ENCODE data around the gene GGA2.

Gene GGA2

DNA sequence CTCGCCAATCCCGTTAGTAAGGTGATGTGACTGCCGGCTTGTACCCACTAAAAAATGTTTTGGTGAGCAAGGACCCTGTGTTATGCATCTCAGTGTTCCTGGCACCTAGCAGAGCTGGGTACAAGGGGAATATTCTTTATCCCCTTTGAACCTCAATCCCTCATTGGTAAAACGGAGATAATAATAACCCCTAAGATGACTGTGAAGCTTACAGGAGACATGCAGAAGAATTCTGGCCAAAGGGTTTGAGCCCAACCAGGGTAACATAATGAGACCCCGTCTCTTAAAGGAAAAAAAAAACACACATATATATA is 896 bp downstream of the GGA2 start:
- TF ChIP-seq, protein P1, sequence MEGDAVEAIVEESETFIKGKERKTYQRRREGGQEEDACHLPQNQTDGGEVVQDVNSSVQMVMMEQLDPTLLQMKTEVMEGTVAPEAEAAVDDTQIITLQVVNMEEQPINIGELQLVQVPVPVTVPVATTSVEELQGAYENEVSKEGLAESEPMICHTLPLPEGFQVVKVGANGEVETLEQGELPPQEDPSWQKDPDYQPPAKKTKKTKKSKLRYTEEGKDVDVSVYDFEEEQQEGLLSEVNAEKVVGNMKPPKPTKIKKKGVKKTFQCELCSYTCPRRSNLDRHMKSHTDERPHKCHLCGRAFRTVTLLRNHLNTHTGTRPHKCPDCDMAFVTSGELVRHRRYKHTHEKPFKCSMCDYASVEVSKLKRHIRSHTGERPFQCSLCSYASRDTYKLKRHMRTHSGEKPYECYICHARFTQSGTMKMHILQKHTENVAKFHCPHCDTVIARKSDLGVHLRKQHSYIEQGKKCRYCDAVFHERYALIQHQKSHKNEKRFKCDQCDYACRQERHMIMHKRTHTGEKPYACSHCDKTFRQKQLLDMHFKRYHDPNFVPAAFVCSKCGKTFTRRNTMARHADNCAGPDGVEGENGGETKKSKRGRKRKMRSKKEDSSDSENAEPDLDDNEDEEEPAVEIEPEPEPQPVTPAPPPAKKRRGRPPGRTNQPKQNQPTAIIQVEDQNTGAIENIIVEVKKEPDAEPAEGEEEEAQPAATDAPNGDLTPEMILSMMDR (IDR thresholded peaks at IDR 0.05; ENCODE audit: low read length, missing control alignments): no peak
- H3K4me3 ChIP-seq (replicated peaks; ENCODE audit: low read depth, low read length): peak overlapping the region; percentile 63
- DNase-seq (ENCODE audit: low read depth): no peak

DNA sequence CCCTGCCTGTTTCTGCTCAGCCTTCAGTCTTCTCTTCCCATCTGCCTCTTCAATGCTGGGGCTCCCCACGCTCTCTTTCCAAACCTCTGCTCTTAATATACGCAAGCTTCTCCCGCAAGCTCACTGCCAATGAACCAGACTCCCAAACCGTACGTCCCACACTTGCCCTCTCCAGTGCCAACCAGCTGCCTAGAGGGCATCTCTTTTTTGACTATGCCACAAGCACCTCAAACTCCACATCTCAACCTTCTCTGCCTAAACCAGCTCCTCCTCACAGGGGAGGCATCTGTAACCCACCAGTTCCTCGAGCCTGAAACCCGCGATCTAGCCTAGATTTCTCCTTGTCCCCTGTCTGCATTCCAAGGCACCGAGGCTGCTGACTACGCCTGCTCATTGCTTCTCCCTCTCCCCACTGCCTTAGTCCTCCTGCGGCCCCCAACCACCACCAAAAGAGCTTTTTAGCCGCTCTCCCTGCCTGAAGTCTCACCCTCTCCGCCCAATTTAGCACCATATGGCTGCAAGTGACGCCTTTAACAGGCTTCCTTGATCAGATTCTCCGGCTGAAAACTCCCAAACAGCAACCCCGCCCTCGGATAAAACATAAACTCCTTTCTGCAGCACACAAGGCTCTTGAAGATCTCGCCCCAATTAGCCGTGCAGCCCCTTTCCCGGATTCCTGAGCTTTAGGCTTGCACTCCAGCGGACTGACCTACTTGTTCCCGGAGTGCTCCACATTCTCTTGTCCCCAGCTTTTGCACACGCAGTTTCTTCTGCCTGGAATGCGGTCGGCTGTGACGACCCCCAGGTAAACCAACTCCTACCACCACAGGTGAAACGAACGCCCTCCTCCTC is 1.5 kb downstream of the GGA2 start:
- H3K4me3 ChIP-seq (replicated peaks; ENCODE audit: low read depth, low read length): peak overlapping the region; percentile 63
- TF ChIP-seq, protein P1 (IDR thresholded peaks at IDR 0.05; ENCODE audit: low read length, missing control alignments): no peak
- DNase-seq (ENCODE audit: low read depth): peak; percentile 22

DNA sequence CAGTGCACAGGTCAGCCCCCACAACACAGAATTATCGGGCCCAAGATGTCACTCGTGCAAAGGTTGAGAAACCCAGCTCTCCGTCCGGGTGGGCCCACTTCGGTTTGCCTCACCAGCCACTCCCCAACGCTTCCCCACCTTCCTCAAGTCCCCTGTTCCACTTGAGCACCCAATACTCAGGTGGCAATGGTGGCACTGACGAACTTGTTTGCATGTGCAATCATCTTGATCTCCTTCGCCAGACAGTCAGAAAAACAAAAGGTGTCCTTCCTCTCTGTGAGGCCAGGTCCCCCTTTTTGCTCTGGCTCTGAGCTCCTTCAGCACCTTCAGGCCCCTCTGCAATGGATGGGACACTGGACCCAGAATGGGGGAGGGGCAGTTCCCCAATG is 3.7 kb downstream of the GGA2 start:
- TF ChIP-seq, protein P1 (IDR thresholded peaks at IDR 0.05; ENCODE audit: low read length, missing control alignments): no peak
- H3K4me3 ChIP-seq (replicated peaks; ENCODE audit: low read depth, low read length): no peak overlapping the region
- DNase-seq (ENCODE audit: low read depth): no peak

DNA sequence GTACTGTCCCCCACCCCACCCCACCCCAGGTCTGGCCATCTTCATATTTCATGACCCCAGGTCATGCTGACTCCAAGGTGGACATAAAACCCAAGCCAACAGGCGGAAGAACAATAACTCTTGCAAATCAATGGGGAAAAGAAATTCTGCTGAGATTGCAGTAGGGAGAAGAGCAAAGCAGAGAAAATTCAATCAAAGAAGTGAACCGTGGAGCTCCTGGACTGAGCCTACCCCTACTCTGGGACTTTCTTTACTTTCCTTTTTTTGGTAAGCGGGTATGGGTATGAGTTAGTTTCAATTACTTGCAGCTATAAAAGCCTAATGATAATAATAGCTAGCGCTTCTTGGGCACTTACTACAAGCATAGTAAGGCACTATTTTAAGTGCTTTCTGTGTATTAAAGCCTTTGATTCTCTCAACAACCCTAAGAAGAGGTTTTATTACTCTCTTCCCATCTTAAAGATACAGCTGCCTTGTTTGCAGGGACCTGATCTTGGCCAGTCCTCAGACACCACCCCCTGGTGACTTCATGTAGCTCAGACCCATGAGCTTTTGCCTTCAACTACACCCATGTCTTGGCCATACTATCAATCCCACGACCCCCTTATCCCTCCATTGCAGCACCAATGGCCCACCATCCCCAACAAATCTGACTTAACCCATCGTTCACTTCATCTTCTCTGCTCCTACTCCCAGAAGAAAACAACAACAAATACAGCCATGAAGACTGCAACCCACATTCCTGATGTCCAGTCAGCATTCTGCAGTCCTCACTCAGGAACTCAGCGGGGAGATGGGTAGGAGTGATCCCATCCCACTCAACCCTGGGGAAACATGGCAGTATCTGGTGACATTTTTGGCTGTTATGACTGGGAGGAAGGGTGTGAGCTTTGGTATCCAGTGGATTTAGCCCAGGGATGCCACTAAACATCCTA is 4.4 kb downstream of the GGA2 start:
- TF ChIP-seq, protein P1 (IDR thresholded peaks at IDR 0.05; ENCODE audit: low read length, missing control alignments): no peak
- no peak overlapping the region for H3K4me3 ChIP-seq (replicated peaks; ENCODE audit: low read depth, low read length)
- DNase-seq (ENCODE audit: low read depth): no peak

DNA sequence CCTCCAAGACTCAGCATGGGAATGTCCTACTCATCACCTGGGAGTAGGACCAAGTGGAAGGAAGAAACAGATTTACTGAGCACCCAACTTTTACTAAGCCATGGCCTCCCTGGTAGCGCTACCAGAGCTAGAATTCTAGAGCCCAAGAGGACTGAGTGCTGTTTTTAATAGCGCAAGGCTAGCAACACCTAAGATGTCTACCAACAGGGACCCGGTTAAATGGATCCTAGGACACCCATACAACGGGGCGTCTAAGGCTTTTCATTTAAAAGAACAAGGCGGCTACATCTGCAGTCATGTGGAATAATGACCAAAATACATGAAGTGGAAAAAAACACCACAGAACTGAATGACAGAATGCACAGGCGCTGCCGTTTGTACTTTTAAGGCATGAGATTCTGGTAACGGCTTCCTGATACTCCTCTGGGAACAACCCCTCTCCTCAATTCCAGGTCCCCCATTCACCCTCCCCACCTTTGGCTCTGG is 5.1 kb downstream of the GGA2 start:
- DNase-seq (ENCODE audit: low read depth): no peak
- TF ChIP-seq, protein P1 (IDR thresholded peaks at IDR 0.05; ENCODE audit: low read length, missing control alignments): no peak
- no peak overlapping the region for H3K4me3 ChIP-seq (replicated peaks; ENCODE audit: low read depth, low read length)

DNA sequence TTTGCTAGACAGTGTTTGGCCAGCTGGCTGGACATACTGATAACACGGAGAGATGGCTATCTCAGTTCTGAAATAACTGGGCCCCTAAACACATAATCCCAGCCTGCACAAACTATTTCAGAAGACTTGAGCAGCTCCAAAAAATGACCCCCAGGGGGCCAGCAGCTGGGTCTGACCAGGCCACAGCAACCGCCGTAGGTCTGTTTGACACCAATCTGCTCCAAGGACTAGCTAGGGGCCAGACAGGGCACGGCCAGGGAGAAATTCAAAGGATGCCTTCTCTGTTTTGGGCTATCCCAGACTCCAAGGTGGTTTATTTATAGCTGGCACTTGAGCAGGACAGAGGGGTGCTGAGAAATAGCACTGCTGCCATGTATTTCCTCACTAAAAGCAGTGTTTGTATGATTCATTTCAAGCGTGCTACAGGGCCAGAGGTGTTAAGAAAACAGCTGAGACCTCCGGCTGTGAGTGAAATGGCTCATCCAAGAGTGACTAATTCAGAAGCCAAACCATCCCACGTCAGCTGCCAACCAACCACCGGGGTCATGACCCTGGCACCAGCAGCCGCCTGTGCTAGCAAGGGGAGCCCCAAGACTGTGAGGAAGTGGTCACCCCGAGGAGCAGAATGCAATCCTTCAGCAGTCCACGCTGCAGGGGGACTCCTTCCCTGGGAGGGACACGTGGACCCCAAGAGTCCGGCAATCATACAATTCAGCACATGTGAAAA is 5.7 kb downstream of the GGA2 start:
- TF ChIP-seq, protein P1 (IDR thresholded peaks at IDR 0.05; ENCODE audit: low read length, missing control alignments): no peak
- H3K4me3 ChIP-seq (replicated peaks; ENCODE audit: low read depth, low read length): no peak overlapping the region
- DNase-seq (ENCODE audit: low read depth): peak; percentile 82
